A673 (cell line): ENCODE results near the gene HAUS3.

Source experiments
- CTCF ChIP-seq: fragments of 300-800, 200-600 bp; sonication (generic); conservative IDR thresholded peaks from 2 replicates; pipeline ENCODE4 v1.5.1; 2017; ENCODE audit warnings: low read depth, mild to moderate bottlenecking, antibody characterized with exemption, low read length, moderate library complexity, mixed read lengths
- EZH2 ChIP-seq: fragments of 200-600 bp; sonication (generic); IDR thresholded peaks from 2 replicates; pipeline ENCODE4 v1.6.1; 2017; ENCODE audit warnings: borderline replicate concordance, low read depth, mild to moderate bottlenecking, mixed read lengths, antibody characterized with exemption, low read length; ENCODE audit not compliant: poor library complexity, severe bottlenecking

GRCh38 chr4:2226261-2226660, 15.7 kb downstream of the HAUS3 start:
- no peak for TF ChIP-seq CTCF
- TF ChIP-seq EZH2, result no peak
